MCF 10A (cell line): ENCODE data around the gene MED15. TPM values are rescaled to one million over a fixed set of nuclear protein-coding genes. Genes with fewer than 3 reads are reported as not detected.

Experiments used
- BruUV-seq: library from RNA; stranded (reverse); fragments of 400-500 nt; replicated peaks from 2 replicates; lab custom pipeline; 2021; lab: Mats Ljungman, UMichigan
- CTCF ChIA-PET: fragments of 300-600 bp; sonication (Branson Sonifier 250); formaldehyde crosslinking; extraction: SDS; loops from one replicate; lab custom pipeline; 2021; ENCODE audit warnings: antibody characterized with exemption, inconsistent platforms; lab: Yijun Ruan, JAX
- POLR2A ChIA-PET: fragments of 300-600, 350-650 bp; sonication (Branson Sonifier 250); formaldehyde crosslinking; extraction: SDS; loops from one replicate; lab custom pipeline; 2020; ENCODE audit warnings: antibody characterized with exemption, inconsistent platforms; lab: Yijun Ruan, JAX
- DNase-seq: peaks from one replicate; pipeline ENCODE4 v3.0.0-alpha.2; 2018; ENCODE audit not compliant: unreplicated experiment
- H3K27ac Mint-ChIP-seq: one replicate; pipeline ENCODE4 v1.8.0; 2022; ENCODE audit warnings: mild to moderate bottlenecking, low read depth, mixed read lengths; ENCODE audit not compliant: unreplicated experiment
- H3K27me3 Mint-ChIP-seq: one replicate; pipeline ENCODE4 v1.8.0; 2022; ENCODE audit warnings: mixed read lengths; ENCODE audit not compliant: insufficient read depth, unreplicated experiment
- H3K36me3 Mint-ChIP-seq: one replicate; pipeline ENCODE4 v1.8.0; 2022; ENCODE audit warnings: mild to moderate bottlenecking, moderate library complexity, mixed read lengths; ENCODE audit not compliant: insufficient read depth, unreplicated experiment
- H3K4me1 Mint-ChIP-seq: one replicate; pipeline ENCODE4 v1.8.0; 2022; ENCODE audit warnings: mixed read lengths; ENCODE audit not compliant: insufficient read depth, unreplicated experiment
- H3K4me3 Mint-ChIP-seq: one replicate; pipeline ENCODE4 v1.8.0; 2022; ENCODE audit warnings: mild to moderate bottlenecking, moderate library complexity, mixed read lengths; ENCODE audit not compliant: unreplicated experiment
- H3K9me3 Mint-ChIP-seq: one replicate; pipeline ENCODE4 v1.8.0; 2022; ENCODE audit warnings: mixed read lengths; ENCODE audit not compliant: unreplicated experiment
- intact Hi-C: fragments of 100-400 bp; cut with micrococcal nuclease; formaldehyde crosslinking; loops from 2 replicates; pipeline ENCODE4 v1.14.1; 2022
- total RNA-seq: library from RNA; stranded (reverse); gene quantifications from 2 replicates; pipeline ENCODE4 v1.2.3, GENCODE V29; 2022
- TF ChIP-seq, protein P1 (sequence below): fragments of 200-600 bp; IDR thresholded peaks from one replicate; pipeline ENCODE4 v1.8.0; 2022; ENCODE audit warnings: antibody characterized with exemption, mild to moderate bottlenecking; ENCODE audit not compliant: unreplicated experiment

MED15 gene
- total RNA-seq, 1 experiment from 2014 or later: 122 TPM

DNA sequence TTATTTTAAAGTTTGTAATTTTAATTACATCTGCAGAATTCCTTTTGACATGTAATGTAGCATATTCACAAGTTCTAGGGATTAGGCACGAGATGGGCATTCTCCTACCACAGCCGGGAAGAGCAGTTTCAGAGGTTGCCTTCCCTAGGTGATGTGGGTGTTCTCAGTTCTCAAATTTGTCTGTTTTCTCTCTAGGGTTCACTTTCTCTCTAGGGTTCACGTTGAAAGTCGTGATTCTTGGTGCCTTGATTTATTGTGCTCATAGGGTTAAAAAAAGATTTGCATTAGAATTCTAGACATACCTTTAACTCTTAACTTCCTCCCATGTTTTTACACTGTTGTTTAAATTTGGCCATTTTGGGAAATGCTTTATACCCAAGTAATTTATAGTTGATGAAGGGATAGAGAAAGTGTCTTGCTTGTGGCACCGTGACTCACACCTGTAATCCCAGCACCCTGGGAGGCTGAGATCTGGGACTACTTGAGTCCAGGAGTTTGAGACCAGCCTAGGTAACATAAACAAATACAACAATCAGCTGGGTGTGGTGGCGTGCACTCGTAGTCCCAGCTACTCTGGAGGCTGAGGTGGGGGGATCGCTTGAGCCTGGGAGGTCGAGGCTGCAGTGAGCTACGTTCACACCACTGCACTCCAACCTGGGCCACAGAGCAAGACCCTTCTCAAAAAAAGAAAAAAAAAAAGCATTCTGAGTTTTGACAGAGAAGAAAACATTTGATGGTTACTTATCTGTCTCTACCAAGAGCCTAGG lies 3.6 kb downstream of the MED15 start:
- Mint-ChIP-seq H3K4me3 (peak overlapping the region; percentile 90), H3K4me1 (peaks cover 55% of the 10 kb centered on the region)
- BruUV-seq: no TSS peak

GRCh38 chr22:20511578-20512229 lies 4.3 kb downstream of the MED15 start:
- CTCF ChIA-PET: interaction anchor here (0.6 to 1.6 kb wide), 4 partner anchors 19 to 394 kb away, joined by 3 to 5 read pairs (median 4); no protein-coding TSS in a partner anchor
- H3K4me1 Mint-ChIP-seq: peaks cover 55% of the 10 kb centered on the region
- H3K9me3 Mint-ChIP-seq: no peaks in the 10 kb centered on the region
- intact Hi-C loops: no loop called here
- no peak for DNase-seq
- peaks cover 50% of the 10 kb centered on the region for H3K36me3 Mint-ChIP-seq
- no peaks in the 10 kb centered on the region for H3K27me3 Mint-ChIP-seq
- TF ChIP-seq, protein P1, sequence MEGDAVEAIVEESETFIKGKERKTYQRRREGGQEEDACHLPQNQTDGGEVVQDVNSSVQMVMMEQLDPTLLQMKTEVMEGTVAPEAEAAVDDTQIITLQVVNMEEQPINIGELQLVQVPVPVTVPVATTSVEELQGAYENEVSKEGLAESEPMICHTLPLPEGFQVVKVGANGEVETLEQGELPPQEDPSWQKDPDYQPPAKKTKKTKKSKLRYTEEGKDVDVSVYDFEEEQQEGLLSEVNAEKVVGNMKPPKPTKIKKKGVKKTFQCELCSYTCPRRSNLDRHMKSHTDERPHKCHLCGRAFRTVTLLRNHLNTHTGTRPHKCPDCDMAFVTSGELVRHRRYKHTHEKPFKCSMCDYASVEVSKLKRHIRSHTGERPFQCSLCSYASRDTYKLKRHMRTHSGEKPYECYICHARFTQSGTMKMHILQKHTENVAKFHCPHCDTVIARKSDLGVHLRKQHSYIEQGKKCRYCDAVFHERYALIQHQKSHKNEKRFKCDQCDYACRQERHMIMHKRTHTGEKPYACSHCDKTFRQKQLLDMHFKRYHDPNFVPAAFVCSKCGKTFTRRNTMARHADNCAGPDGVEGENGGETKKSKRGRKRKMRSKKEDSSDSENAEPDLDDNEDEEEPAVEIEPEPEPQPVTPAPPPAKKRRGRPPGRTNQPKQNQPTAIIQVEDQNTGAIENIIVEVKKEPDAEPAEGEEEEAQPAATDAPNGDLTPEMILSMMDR: no peak
- POLR2A ChIA-PET: interaction anchor here (0.6 to 16.3 kb wide), 4 partner anchors 11 to 236 kb away, joined by 3 to 332 read pairs (median 8); no protein-coding TSS in a partner anchor
- BruUV-seq: no TSS peak
- no peak overlapping the region for H3K27ac Mint-ChIP-seq
- H3K4me3 Mint-ChIP-seq: no peak overlapping the region

More for the DNA sequence above, 3.6 kb downstream of the MED15 start:
- TF ChIP-seq, protein P1: no peak
- Mint-ChIP-seq H3K27me3 (no peaks in the 10 kb centered on the region), H3K27ac (no peak overlapping the region), H3K36me3 (peaks cover 46% of the 10 kb centered on the region), H3K9me3 (no peaks in the 10 kb centered on the region)
- peak; percentile 36 for DNase-seq
- intact Hi-C loops: no loop called here
- CTCF ChIA-PET: interaction anchor here (1.5 kb wide), 1 partner anchor 21 kb away, joined by 5 read pairs; no protein-coding TSS in a partner anchor
- POLR2A ChIA-PET: interaction anchor here (0.6 to 16.3 kb wide), 4 partner anchors 9 to 236 kb away, joined by 3 to 332 read pairs (median 7); no protein-coding TSS in a partner anchor

DNA sequence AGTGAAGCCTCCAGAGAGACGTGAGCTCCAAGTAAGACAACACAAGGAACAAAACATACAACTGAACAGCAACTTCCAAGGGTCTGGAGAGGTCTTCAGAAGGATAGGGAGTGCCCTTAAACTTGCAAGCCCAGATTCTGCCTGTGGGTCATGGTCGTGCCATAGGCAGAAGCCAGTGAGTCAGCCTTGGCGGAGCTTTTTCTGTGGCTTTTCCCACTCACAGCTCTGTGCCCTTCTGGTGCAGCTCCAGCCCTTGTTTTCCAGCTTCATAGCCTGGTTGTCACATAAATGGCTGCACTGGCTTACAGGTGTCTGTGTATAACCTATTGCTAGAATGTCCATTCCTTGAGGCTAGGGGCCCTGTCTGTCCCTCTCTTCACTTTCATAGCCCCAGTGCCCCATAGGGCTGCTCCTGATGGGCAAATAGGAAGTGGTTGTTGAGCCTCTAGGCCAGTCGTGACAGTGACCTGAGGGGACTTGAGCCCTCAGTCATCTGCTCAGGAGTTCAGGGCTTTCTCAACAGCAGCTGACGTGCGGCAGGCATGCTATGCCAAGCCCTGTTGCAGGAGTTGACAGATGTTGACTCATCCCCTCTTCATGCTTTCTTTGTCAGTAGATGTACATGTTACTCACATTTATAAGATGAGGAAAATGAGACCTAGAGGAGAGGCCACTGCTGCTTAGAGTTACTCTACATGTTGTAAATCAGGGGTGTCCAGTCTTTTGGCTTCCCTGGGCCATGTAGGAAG lies 7.4 kb downstream of the MED15 start:
- Mint-ChIP-seq H3K9me3 (no peaks in the 10 kb centered on the region), H3K36me3 (peaks cover 51% of the 10 kb centered on the region), H3K4me1 (peaks cover 44% of the 10 kb centered on the region), H3K4me3 (peak overlapping the region; percentile 52), H3K27me3 (no peaks in the 10 kb centered on the region), H3K27ac (peak overlapping the region; percentile 80)
- peak; percentile 85 for DNase-seq
- TF ChIP-seq, protein P1: no peak
- intact Hi-C loops: loop anchor here (2.0 kb wide), 1 partner anchor 16 kb away; no protein-coding TSS in a partner anchor
- ChIA-PET POLR2A (interaction anchor here (1.1 to 16.3 kb wide), 5 partner anchors 9 to 1127 kb away, joined by 3 to 332 read pairs (median 4); partner anchors contain the start of gene SDF2L1), CTCF (interaction anchor here (0.7 to 3.0 kb wide), 4 partner anchors 9 to 51 kb away, joined by 3 to 11 read pairs (median 6); no protein-coding TSS in a partner anchor)
- BruUV-seq: no TSS peak
